Measurements from ENCODE around the gene GPR156.
"Not testable (repeated sequence)": the region's sequence is repeated elsewhere in the genome, so short reads cannot be mapped to it uniquely, and the experiment has no call there.

The GPR156 gene

DNA sequence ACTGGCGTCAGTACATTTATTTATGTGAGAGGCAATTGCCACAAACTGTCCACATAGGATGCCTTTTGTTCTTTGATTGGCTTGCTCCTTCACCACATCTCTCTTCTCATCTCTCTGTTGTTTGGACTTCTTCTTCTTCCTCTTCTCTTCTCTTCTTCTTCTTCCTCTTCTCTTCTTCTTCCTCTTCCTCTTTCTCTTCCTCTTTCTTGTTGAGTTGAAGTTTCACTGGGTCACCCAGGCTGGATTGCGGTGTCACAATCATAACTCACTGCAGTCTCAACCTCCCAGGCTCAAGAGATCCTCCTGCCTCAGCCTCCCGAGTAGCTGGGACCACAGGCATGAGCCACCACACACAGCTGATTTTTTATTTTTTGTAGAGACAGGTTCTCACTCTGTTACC is 123.1 kb downstream of the GPR156 start:
- no peak for DNase-seq (ENCODE audit: low read depth)

DNA sequence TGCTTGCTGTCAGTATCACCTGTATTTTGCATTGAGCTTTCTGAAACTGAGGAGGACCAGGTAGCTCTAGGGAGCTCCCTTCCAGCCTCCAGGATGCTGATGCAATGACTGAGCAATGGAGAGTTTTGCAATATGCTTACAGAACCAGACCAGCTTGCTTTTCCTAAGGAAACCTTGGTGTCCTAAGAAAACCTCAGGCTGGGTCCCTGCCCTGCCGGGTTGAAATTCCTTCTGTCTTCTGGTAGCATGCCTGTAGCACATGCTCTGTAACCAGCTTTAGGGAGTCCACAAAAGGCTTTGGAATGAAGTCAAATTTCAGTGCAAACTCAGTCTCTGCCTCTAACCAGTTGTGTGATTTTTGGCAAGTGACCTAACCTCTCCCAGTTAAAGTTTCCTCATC is 125.0 kb downstream of the GPR156 start:
- peak; percentile 98 for DNase-seq (ENCODE audit: low read depth)

DNA sequence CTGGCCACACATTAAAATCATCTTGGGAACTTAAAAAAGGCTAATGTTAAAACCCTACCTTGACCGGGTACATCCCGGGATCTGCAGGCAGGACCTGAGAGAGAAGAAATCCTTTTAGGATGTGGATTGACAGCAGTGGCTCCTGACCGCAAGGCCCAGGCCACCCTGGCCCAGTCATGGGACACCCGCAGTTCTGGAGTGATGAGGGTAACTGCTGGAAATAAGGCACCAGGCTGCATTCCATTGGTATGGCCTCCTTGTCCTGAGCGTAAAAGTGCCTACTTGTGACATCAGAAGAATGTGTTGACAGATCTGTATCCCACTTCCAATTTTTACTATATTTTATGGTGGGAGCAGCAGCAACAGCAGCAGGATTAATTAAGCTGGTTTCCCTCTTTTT is 127.3 kb downstream of the GPR156 start:
- DNase-seq (ENCODE audit: low read depth), result no peak

DNA sequence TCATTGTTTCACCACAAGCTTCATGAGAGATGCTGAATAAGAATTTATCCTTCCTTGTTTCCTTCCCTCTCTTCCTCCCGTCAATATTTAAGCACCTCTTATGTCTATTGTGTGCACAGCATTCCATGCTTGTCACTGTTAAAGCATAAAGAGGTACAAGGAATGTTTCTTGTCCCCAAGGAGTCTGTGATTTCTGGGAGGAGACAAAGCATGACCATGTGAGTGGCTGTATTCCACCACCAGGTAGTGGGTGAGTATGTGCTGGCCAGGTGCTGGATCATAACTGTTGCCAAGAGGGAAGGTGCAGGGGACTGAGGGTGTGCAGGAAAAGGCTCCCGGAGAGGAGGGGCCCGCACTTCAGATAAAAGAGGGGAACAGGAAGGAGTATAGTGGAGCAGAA is 127.9 kb downstream of the GPR156 start:
- DNase-seq (ENCODE audit: low read depth), result no peak

- no peak for DNase-seq (ENCODE audit: low read depth)
These were observed 128.3 kb downstream of the GPR156 start for GRCh38 chr3:120156699-120157098.

DNA sequence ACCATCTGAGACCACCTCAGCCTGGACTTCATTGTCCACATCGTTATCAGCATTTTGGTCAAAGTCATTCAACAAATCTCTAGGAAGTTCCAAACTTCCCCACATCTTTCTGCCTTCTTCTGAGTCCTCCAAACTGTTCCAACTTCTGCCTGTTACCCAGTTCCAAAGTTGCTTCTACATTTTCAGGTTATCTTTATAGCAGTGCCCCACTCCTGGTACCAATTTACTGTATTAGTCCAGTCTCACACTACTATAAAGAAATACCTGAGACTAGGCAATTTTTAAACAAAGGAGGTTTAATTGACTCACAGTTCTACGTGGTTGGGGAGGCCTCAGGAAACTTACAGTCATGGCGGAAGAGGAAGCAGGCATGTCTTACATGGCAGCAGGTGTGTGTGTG is 129.3 kb downstream of the GPR156 start:
- not testable (repeated sequence) for DNase-seq (ENCODE audit: low read depth)

GRCh38 chr3:120155108-120155507 is 129.9 kb downstream of the GPR156 start:
- DNase-seq (ENCODE audit: low read depth), result no peak

DNA sequence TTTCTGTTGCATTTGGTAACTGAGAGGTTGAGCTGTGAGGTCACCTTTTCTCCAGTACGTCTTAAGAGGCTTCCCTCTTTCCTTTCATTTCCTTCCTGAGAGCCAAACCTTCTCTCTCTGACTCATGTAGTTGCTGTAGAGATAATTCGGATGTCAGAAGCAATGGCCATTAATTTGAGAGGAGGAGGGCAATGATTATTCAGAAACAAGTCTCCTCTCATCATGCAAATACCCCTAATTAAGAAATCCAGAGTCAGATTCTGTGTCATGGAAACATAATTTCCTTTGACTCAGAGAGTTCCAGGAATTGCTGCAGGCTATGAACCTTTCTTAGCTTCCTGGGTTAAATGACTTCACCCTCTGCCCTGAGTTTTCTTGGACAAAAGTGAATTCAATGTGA is 131.7 kb downstream of the GPR156 start:
- DNase-seq (ENCODE audit: low read depth), result peak; percentile 92

DNA sequence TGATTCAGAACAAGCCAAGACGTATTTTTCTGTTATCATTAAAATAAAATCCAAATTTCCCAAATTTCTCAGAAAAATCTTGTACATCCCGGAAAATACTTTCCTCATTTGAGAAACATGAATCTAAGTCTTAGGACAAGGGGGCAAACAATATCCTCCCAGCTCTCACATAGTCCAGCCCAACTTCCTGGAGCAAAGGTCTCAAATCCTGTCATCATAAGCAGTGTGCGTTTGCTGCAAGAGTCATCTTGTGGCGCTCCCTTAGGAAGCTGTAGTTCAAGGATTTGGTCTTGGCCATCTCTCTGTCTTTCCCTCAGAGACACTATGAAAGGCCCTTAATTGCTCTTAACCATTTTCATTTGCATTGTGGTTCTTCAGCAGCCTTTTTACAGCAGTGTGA is 133.2 kb downstream of the GPR156 start:
- no peak for DNase-seq (ENCODE audit: low read depth)

- no peak for DNase-seq (ENCODE audit: low read depth)
These were observed 136.7 kb downstream of the GPR156 start for GRCh38 chr3:120148187-120148949.

- DNase-seq (ENCODE audit: low read depth), result no peak
These were observed 137.8 kb downstream of the GPR156 start for GRCh38 chr3:120147072-120147871.

GRCh38 chr3:120145542-120146285 is 139.3 kb downstream of the GPR156 start:
- peak; percentile 74 for DNase-seq (ENCODE audit: low read depth)

DNA sequence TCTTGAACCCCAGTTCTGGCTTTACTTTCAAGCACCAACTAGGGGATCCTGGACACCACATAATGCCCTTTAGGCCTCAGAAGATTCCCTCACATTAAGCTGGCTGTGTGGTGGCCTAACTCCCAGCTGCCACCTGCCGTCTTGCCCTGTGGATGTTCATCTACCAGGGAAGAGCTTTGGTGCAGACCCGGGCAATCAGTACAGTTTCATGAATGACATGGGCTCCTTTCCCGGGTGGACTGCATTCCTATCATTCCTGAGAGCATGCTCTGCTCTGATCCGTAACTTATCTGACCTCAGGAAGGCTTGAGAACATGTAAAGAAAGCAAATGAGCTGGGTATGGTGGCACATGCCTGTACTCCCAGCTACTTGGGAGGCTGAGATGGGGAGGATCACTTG is 140.8 kb downstream of the GPR156 start:
- peak; percentile 75 for DNase-seq (ENCODE audit: low read depth)

GRCh38 chr3:120143676-120144075 is 141.3 kb downstream of the GPR156 start:
- DNase-seq (ENCODE audit: low read depth), result no peak

GRCh38 chr3:120142236-120142635 is 142.8 kb downstream of the GPR156 start:
- no peak for DNase-seq (ENCODE audit: low read depth)

DNA sequence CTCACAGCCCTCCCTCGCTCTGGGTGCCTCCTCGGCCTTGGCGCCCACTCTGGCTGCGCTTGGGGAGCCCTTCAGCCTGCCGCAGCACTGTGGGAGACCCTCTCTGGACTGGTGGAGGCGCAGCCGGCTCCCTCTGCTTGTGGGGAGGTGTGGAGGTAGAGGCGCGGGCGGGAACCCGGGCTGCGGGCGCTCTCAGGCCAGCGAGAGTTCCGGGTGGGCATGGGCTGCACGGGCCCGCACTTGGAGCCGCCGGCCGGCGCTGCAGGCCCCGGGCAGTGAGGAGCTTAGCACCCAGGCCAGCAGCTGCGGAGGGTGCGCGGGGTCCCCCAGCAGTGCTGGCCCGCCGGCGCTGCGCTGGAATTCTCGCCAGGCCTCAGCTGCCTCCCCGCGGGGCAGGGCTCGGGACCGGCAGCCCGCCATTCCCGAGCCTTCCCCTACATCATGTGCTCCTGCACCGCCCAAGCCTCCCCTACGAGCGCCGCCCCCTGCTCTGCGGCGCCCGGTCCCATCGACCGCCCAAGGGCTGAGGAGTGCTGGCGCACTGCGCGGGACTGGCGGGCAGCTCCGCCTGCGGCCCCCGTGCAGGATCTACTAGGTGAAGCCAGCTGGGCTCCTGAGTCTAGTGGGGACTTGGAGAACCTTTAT is 144.8 kb downstream of the GPR156 start:
- DNase-seq (ENCODE audit: low read depth), result no peak

GRCh38 chr3:120139140-120139539 is 145.9 kb downstream of the GPR156 start:
- no peak for DNase-seq (ENCODE audit: low read depth)

- no peak for DNase-seq (ENCODE audit: low read depth)
These were observed 147.5 kb downstream of the GPR156 start for GRCh38 chr3:120137548-120137947.

DNA sequence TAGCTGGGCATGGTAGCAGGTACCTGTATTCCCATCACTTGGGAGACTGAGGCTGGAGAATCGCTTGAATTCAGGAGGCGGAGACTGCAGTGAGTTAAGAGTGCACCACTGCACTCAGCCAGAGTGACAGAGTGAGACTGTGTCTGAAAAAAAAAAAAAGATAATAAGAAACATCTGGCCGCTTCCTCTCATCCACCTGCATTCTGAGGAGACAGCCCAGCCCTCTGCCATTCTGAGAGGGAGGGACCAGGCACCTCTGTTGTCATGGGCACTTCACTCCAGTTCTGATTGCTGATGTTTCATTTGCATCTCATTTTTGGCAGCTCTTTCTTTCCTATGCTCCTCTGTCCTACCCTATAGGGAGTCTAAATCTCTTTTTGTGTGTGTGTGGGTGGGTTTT is 154.4 kb downstream of the GPR156 start:
- no peak for DNase-seq (ENCODE audit: low read depth)

- no peak for DNase-seq (ENCODE audit: low read depth)
These were observed 155.1 kb downstream of the GPR156 start for GRCh38 chr3:120129718-120130513.

DNA sequence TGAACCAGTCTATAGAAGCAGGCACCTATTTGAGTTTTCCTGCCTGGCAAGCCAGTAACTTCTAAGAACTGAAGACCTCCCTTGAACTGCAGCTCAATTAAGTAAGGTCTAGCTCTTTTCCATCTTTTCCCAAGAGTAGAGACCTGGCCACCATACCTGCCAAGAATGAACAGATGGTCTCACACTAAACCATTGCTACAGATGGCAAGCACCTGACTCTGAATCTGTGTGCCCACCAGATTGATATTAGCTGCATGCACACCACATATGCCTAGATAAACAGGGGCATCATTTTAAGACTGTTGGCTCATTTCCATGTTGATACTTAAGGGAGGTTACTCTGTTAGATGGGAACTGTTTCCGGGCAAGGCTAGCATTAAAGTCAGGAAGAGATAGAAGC is 156.0 kb downstream of the GPR156 start:
- no peak for DNase-seq (ENCODE audit: low read depth)

Data from amniotic epithelial cell (primary cell).